ENCODE measurements around the gene RAX2. TPM values are rescaled to one million over a fixed set of nuclear protein-coding genes. Genes with fewer than 3 reads are reported as not detected.
"Not testable (repeated sequence)": the region's sequence is repeated elsewhere in the genome, so short reads cannot be mapped to it uniquely, and the experiment has no call there.

The RAX2 gene
- total RNA-seq, 1 experiment from 2014 or later, result not detected

DNA sequence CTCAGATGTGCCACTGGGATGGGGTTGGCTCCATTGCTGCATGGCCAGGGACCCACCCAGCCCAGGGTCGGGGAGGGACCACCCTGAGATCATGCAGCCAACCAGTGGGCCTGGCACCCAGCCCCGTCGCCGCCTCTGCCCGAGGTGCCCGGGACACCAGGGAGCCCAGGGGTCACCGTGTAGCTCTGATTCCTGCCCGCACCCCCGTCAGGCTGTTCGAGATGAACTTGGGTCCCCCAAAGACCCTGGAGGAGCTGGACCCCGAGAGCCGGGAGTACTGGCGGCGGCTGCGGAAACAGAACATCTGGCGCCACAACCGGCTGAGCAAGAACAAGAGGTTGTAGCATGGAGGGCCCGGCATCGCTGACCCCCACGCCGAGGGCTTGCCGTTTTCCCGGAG is 5.0 kb downstream of the RAX2 start:
- Mint-ChIP-seq H3K4me1 (ENCODE audit: low read depth, unreplicated experiment) (peaks cover under 1% of the 10 kb centered on the region), H3K4me3 (ENCODE audit: low read depth, unreplicated experiment) (no peak overlapping the region), H3K27me3 (ENCODE audit: unreplicated experiment) (no peaks in the 10 kb centered on the region), H3K36me3 (ENCODE audit: insufficient read depth, unreplicated experiment) (peaks cover 13% of the 10 kb centered on the region), H3K27ac (ENCODE audit: unreplicated experiment) (no peak overlapping the region), H3K9me3 (ENCODE audit: low read depth, unreplicated experiment) (no peaks in the 10 kb centered on the region)
- intact Hi-C loops (cut with micrococcal nuclease; ENCODE audit: unreplicated experiment), result no loop called here
- no TSS peak for BruUV-seq (replicated peaks)
- no peak for DNase-seq
- TF ChIP-seq, protein P1, sequence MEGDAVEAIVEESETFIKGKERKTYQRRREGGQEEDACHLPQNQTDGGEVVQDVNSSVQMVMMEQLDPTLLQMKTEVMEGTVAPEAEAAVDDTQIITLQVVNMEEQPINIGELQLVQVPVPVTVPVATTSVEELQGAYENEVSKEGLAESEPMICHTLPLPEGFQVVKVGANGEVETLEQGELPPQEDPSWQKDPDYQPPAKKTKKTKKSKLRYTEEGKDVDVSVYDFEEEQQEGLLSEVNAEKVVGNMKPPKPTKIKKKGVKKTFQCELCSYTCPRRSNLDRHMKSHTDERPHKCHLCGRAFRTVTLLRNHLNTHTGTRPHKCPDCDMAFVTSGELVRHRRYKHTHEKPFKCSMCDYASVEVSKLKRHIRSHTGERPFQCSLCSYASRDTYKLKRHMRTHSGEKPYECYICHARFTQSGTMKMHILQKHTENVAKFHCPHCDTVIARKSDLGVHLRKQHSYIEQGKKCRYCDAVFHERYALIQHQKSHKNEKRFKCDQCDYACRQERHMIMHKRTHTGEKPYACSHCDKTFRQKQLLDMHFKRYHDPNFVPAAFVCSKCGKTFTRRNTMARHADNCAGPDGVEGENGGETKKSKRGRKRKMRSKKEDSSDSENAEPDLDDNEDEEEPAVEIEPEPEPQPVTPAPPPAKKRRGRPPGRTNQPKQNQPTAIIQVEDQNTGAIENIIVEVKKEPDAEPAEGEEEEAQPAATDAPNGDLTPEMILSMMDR (IDR thresholded peaks at IDR 0.05; ENCODE audit: unreplicated experiment), result no peak
- CTCF ChIA-PET, result no interaction called here

DNA sequence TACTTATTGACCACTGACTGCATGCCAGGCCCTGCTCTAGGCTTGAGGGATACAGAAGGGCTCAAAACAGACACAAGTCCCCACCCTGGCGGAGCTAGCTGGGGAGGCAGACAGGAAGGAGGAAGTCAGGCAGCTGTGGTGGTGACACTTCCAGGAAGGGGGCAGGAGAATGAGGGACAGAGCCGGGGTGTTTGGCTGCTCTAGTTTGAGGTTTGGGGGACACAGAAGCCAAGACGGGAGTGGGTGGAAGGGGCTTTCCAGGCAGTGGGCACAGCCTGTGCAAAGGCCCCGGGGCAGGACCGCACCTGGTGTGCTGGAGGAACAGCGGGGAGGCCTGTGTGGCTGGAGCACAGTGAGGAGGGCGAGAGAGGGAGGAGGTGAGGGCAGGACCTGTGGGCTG is 5.5 kb downstream of the RAX2 start:
- no TSS peak for BruUV-seq (replicated peaks)
- TF ChIP-seq, protein P1 (IDR thresholded peaks at IDR 0.05; ENCODE audit: unreplicated experiment), result no peak
- H3K4me1 Mint-ChIP-seq (ENCODE audit: low read depth, unreplicated experiment), result peaks cover 5% of the 10 kb centered on the region
- intact Hi-C loops (cut with micrococcal nuclease; ENCODE audit: unreplicated experiment), result no loop called here
- peaks cover 17% of the 10 kb centered on the region for H3K36me3 Mint-ChIP-seq (ENCODE audit: insufficient read depth, unreplicated experiment)
- no peak for DNase-seq
- H3K27ac Mint-ChIP-seq (ENCODE audit: unreplicated experiment), result no peak overlapping the region
- no peak overlapping the region for H3K4me3 Mint-ChIP-seq (ENCODE audit: low read depth, unreplicated experiment)
- H3K9me3 Mint-ChIP-seq (ENCODE audit: low read depth, unreplicated experiment), result no peaks in the 10 kb centered on the region
- H3K27me3 Mint-ChIP-seq (ENCODE audit: unreplicated experiment), result no peaks in the 10 kb centered on the region
- CTCF ChIA-PET, result no interaction called here

DNA sequence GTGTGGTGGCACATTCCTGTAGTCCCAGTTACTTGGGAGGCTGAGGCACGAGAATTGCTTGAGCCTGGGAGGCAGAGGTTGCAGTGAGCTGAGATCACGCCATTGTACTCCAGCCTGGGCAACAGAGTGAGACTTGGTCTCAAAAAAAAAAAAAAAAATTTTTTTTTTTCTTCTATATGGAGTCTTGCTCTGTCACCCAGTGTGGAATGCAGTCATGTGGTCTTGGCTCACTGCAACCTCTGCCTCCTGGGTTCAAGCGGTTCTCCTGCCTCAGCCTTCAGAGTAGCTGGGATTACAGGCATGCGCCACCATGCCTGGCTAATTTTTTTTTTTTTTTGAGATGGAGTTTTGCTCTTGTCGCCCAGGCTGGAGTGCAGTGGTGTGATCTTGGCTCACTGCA is 6.3 kb downstream of the RAX2 start:
- H3K27me3 Mint-ChIP-seq (ENCODE audit: unreplicated experiment); intact Hi-C loops (cut with micrococcal nuclease; ENCODE audit: unreplicated experiment); H3K27ac Mint-ChIP-seq (ENCODE audit: unreplicated experiment); H3K4me3 Mint-ChIP-seq (ENCODE audit: low read depth, unreplicated experiment); BruUV-seq (replicated peaks); H3K4me1 Mint-ChIP-seq (ENCODE audit: low read depth, unreplicated experiment); CTCF ChIA-PET; DNase-seq; H3K9me3 Mint-ChIP-seq (ENCODE audit: low read depth, unreplicated experiment): not testable (repeated sequence)
- H3K36me3 Mint-ChIP-seq (ENCODE audit: insufficient read depth, unreplicated experiment), result peaks cover 24% of the 10 kb centered on the region

DNA sequence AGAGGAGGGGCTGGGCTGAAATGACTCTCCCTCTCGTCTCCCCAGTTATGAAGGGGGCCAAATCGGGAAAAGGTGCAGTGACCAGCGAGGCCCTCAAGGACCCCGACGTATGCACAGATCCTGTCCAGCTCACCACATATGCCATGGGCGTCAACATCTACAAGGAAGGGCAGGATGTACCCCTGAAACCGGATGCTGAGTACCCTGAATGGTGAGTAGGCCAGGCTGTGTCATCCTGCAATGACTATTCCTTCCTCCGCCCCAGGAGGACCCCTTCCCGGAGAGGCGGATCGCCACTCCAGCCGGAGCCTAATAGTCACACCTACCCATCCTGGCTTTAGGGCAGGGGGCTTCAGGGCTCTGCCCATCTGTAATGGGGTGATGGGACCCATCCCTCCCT is 6.9 kb downstream of the RAX2 start:
- Mint-ChIP-seq H3K27ac (ENCODE audit: unreplicated experiment) (no peak overlapping the region), H3K36me3 (ENCODE audit: insufficient read depth, unreplicated experiment) (peaks cover 26% of the 10 kb centered on the region), H3K27me3 (ENCODE audit: unreplicated experiment) (no peaks in the 10 kb centered on the region), H3K9me3 (ENCODE audit: low read depth, unreplicated experiment) (no peaks in the 10 kb centered on the region), H3K4me1 (ENCODE audit: low read depth, unreplicated experiment) (peaks cover 7% of the 10 kb centered on the region), H3K4me3 (ENCODE audit: low read depth, unreplicated experiment) (no peak overlapping the region)
- intact Hi-C loops (cut with micrococcal nuclease; ENCODE audit: unreplicated experiment), result no loop called here
- no TSS peak for BruUV-seq (replicated peaks)
- TF ChIP-seq, protein P1 (IDR thresholded peaks at IDR 0.05; ENCODE audit: unreplicated experiment), result no peak
- no peak for DNase-seq
- CTCF ChIA-PET, result no interaction called here

DNA sequence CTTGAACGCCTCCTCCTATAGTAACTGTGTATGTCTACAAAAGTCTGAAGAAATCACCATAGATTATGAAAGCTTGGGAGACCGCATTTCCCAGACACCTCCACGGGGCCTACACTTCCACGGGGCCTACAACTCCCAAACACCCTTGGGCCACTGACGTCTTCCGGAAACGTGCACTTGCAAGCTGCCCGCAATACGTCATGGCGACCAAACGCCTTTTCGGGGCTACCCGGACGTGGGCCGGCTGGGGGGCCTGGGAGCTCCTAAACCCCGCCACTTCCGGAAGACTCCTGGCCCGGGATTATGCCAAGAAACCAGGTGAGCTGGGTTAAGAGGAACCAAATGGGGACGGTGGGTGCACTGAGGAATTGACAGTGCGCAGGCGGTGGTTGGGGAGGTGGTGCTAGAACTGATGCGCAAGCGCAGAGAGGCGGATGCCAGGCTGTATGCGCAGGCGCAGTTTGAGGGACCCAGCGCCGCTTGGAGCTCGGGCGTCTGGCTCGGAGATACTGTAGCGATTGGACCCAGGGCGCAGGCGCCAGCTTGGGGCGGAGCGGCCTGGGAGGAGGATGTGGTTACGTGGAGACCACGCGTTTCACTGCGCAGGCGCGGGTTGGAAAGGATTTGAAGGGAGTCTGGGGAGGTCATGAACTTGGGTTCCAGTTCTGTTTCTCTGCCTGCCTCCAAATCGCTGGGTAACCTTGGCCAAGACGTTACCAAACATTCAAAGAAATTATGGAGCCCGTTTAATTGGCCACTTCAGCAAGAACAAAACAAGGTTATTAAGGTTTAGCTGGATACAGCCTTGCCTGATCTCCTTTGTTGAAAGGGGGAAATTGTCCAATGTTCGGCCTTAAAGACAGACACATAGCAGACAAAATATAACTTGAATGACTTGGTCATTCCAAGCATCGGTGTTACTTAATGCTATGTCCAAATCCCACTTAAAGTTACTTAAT is 9.2 kb downstream of the RAX2 start, which contains the start of gene MRPL54:
MRPL54 (plus strand) TSS at position 182 of the 959 bp plus-strand sequence; CDS start at position 201, 19 bp downstream.
- CTCF ChIA-PET, result interaction anchor here (0.6 to 2.3 kb wide), 5 partner anchors 53 to 87 kb away, joined by 3 to 7 read pairs (median 5); partner anchors contain the start of gene TJP3
- peaks cover 26% of the 10 kb centered on the region for H3K36me3 Mint-ChIP-seq (ENCODE audit: insufficient read depth, unreplicated experiment)
- peaks cover 7% of the 10 kb centered on the region for H3K4me1 Mint-ChIP-seq (ENCODE audit: low read depth, unreplicated experiment)
- TF ChIP-seq, protein P1 (IDR thresholded peaks at IDR 0.05; ENCODE audit: unreplicated experiment), result no peak
- peak within 1 kb of the TSS; percentile 91 for H3K4me3 Mint-ChIP-seq (ENCODE audit: low read depth, unreplicated experiment)
- H3K9me3 Mint-ChIP-seq (ENCODE audit: low read depth, unreplicated experiment), result no peaks in the 10 kb centered on the region
- DNase-seq, result peak; percentile 95
- peak within 1 kb of the TSS; percentile 89 for H3K27ac Mint-ChIP-seq (ENCODE audit: unreplicated experiment)
- BruUV-seq (replicated peaks), result TSS peak; percentile 90
- intact Hi-C loops (cut with micrococcal nuclease; ENCODE audit: unreplicated experiment), result no loop called here
- no peaks in the 10 kb centered on the region for H3K27me3 Mint-ChIP-seq (ENCODE audit: unreplicated experiment)
